ENCODE measurements around the gene NUDT14.

The NUDT14 gene

DNA sequence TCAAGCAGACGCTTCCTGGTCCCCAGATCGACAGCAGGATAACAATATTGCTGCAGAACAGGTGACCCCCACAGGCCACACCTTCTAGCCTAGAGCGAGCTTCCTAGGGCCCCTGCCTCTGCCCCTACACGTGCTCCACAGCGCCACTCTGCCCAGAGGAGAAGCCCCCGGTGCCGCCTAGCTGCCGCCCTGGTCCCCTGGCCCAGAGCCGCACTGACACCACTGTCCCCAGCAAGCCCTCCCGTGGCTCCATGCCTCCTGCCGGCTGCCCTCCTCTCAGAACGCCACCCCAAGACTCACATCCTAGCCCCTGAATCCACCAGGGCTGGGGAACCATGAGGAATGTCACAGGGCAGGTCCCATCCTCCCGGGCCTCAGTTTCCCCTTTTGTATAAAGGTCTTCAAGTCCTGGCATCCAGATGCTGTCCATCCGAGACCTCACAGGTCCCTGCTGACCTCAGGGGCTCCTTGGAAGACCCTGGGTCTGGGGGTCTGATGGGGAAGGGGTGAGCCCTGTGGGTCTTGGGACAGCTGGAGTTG is 43.6 kb downstream of the NUDT14 start:
- Histone ChIP-seq H3K9ac (ENCODE audit: insufficient read length, low read depth) (no peak overlapping the region), H3K27me3 (ENCODE audit: insufficient read depth, insufficient read length) (no peaks in the 10 kb centered on the region), H3K4me1 (ENCODE audit: insufficient read depth, insufficient read length) (peaks cover 7% of the 10 kb centered on the region), H3K4me3 (ENCODE audit: insufficient read length, low read depth) (no peak overlapping the region), H3K36me3 (ENCODE audit: insufficient read depth, insufficient read length, low read length) (peaks cover 10% of the 10 kb centered on the region), H3K9me3 (ENCODE audit: insufficient read depth, low read length) (peaks cover 17% of the 10 kb centered on the region; the same call in 1 of the 2 replicates)
- no peak for DNase-seq (ENCODE audit: low read depth, low spot score)
- TF ChIP-seq SUZ12 (IDR thresholded peaks at IDR 0.05; ENCODE audit: extremely low read depth, insufficient read depth, insufficient read length) (no peak), YY1 (IDR thresholded peaks at IDR 0.05; ENCODE audit: insufficient read depth, insufficient read length) (no peak), ZNF274 (IDR thresholded peaks at IDR 0.05; ENCODE audit: low read depth, low read length) (no peak)

DNA sequence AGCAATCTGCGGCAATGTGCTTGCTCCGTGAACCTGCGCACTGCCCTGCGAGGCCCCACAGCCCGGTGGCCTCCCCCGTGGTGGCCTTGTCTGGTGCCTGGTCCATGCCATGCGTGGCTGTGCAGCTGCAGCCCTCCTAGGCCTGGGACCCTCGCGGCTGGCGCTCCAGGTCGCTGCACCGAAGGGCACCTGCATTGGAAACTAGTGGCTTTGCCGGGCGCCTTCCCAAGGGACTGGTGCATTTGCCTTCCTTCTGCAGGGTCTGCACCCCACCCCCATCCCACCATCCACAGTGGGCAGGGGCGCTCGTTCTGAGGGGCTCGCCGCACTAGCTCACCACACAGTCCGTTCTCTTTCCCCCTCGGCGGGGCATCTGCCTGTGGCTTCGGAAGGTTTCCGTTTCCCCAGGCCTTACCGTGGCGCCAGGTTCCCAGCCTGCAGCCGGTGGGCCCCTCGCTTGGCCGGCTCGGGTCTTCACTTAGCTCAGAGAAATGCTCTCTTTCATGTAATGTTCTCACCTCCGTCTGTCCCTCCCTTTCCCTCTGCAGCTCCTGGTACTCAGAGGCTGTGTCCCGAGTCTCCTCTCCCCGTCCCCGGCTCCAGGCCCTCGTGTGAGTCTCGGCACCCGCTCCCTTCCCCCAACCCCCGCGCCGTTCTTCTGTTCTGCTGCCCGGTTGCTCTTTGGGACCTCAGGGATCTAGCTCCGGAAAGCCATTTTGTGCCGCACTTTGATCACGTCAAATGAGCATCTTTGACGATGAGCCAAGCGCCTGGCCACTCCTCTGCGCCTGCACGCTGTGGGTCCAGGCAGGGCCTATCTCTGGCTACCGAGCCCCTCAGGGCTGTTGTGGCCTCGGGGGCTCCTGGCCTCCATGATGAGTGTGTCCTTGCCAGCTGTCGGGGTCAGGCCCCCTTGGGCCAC is 44.5 kb downstream of the NUDT14 start:
- H3K36me3 ChIP-seq (ENCODE audit: insufficient read depth, insufficient read length, low read length), result peaks cover 5% of the 10 kb centered on the region
- DNase-seq (ENCODE audit: low read depth, low spot score), result no peak
- peaks cover 7% of the 10 kb centered on the region for H3K4me1 ChIP-seq (ENCODE audit: insufficient read depth, insufficient read length)
- H3K9ac ChIP-seq (ENCODE audit: insufficient read length, low read depth), result no peak overlapping the region
- no peaks in the 10 kb centered on the region for H3K27me3 ChIP-seq (ENCODE audit: insufficient read depth, insufficient read length)
- H3K4me3 ChIP-seq (ENCODE audit: insufficient read length, low read depth), result no peak overlapping the region
- peaks cover 20% of the 10 kb centered on the region for H3K9me3 ChIP-seq (ENCODE audit: insufficient read depth, low read length)
- no peak for TF ChIP-seq ZNF274 (IDR thresholded peaks at IDR 0.05; ENCODE audit: low read depth, low read length)
- TF ChIP-seq YY1 (IDR thresholded peaks at IDR 0.05; ENCODE audit: insufficient read depth, insufficient read length), result no peak
- no peak for TF ChIP-seq SUZ12 (IDR thresholded peaks at IDR 0.05; ENCODE audit: extremely low read depth, insufficient read depth, insufficient read length)

DNA sequence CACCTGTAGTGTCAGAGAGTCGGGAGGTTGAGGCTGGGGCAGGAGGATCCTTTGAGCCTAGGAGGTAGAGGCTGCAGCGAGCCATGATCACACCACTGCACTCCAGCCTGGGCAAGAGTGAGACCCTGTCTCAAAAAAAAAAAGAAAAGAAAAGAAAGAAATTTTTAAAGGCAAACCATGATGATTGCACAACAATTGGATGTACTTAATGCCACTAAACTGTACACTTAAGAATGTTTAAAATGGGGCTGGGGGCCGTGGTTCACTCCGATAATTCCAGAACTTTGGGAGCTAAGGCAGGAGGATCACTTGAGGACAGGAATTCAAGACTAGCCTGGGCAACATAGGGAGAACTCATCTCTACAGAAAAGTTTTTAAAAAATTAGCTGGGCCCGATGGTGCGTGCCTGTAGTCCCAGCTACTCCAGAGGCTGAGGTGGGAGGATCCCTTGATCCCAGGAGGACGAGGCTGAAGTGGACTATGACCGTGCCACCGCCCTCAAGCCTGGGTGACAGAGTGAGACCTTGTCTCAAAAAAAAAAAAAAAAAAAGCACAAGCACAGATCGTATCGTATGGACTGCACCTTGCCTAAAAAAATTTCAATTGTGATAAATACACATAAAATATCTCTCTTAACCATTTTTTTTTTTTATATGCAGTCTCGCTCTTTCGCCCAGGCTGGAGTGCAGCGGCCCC is 45.3 kb downstream of the NUDT14 start:
- H3K9ac ChIP-seq (ENCODE audit: insufficient read length, low read depth), result no peak overlapping the region
- peaks cover 7% of the 10 kb centered on the region for H3K4me1 ChIP-seq (ENCODE audit: insufficient read depth, insufficient read length)
- peaks cover 28% of the 10 kb centered on the region for H3K9me3 ChIP-seq (ENCODE audit: insufficient read depth, low read length)
- TF ChIP-seq SUZ12 (IDR thresholded peaks at IDR 0.05; ENCODE audit: extremely low read depth, insufficient read depth, insufficient read length) (no peak), ZNF274 (IDR thresholded peaks at IDR 0.05; ENCODE audit: low read depth, low read length) (no peak), YY1 (IDR thresholded peaks at IDR 0.05; ENCODE audit: insufficient read depth, insufficient read length) (no peak)
- no peak overlapping the region for H3K4me3 ChIP-seq (ENCODE audit: insufficient read length, low read depth)
- H3K27me3 ChIP-seq (ENCODE audit: insufficient read depth, insufficient read length), result no peaks in the 10 kb centered on the region
- no peak for DNase-seq (ENCODE audit: low read depth, low spot score)
- H3K36me3 ChIP-seq (ENCODE audit: insufficient read depth, insufficient read length, low read length), result peaks cover 5% of the 10 kb centered on the region

DNA sequence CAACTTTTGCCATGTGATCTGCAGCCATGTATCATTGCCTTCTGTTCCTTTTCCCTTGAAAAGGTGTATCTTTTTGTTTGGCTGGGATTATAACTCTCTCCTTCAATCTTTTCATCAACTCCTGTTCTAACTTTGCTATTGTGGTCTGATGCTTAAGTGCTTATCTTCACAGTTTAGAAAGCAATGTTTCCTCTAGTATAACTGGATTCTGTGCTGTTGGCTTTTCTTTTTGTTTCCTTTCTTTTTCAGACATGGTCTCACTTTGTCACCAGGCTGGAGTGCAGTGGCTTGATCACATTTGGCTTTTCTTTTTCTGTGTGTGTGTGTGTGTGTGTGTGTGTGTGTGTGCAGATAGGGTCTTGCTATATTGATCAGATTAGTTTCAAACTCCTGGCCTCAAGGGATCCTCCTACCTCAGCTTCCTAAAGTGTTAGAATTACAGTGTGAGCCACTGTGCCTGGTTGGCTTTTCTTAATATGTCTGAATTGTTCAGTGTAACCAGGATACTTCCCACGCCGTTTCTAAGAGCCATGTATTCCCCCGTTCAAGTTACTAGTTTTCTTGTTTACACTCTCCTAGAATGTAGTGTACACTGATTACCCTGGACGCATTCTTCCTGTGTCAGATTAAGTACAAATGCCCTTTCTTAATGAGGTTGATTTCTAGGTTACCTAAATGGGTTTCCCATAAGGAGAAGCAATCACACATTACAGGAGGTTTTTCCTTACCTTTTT is 48.0 kb downstream of the NUDT14 start:
- no peak overlapping the region for H3K4me3 ChIP-seq (ENCODE audit: insufficient read length, low read depth)

DNA sequence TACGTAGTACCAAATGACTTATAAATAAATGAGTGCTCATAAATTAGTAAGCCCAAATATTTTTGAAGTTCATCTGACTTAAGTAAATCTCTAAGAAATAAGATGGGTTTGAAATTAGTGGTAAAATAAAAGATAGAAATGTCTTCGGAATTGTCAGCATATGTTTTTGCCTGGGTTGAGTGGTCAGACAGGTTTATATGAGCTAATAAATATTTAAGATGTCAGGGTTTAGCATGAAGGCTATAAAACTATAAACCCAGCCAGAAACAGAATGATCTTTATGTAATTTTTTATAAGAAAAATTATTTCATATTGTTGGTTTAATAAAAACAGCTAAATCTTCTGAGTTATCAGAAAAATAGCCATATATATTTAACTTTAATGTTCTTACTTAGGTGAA is 49.9 kb downstream of the NUDT14 start:
- Histone ChIP-seq H3K36me3 (ENCODE audit: insufficient read depth, insufficient read length, low read length) (no peaks in the 10 kb centered on the region), H3K27me3 (ENCODE audit: insufficient read depth, insufficient read length) (no peaks in the 10 kb centered on the region), H3K4me1 (ENCODE audit: insufficient read depth, insufficient read length) (no peaks in the 10 kb centered on the region), H3K4me3 (ENCODE audit: insufficient read length, low read depth) (no peak overlapping the region), H3K9ac (ENCODE audit: insufficient read length, low read depth) (no peak overlapping the region), H3K9me3 (ENCODE audit: insufficient read depth, low read length) (peaks cover 11% of the 10 kb centered on the region)
- no peak for DNase-seq (ENCODE audit: low read depth, low spot score)
- TF ChIP-seq SUZ12 (IDR thresholded peaks at IDR 0.05; ENCODE audit: extremely low read depth, insufficient read depth, insufficient read length), result no peak
- no peak for TF ChIP-seq ZNF274 (IDR thresholded peaks at IDR 0.05; ENCODE audit: low read depth, low read length)
- TF ChIP-seq YY1 (IDR thresholded peaks at IDR 0.05; ENCODE audit: insufficient read depth, insufficient read length), result no peak

More for the DNA sequence above, 48.0 kb downstream of the NUDT14 start:
- Histone ChIP-seq H3K27me3 (ENCODE audit: insufficient read depth, insufficient read length) (no peaks in the 10 kb centered on the region), H3K4me1 (ENCODE audit: insufficient read depth, insufficient read length) (peaks cover 3% of the 10 kb centered on the region), H3K9me3 (ENCODE audit: insufficient read depth, low read length) (peaks cover 11% of the 10 kb centered on the region), H3K36me3 (ENCODE audit: insufficient read depth, insufficient read length, low read length) (no peaks in the 10 kb centered on the region), H3K9ac (ENCODE audit: insufficient read length, low read depth) (no peak overlapping the region)
- DNase-seq (ENCODE audit: low read depth, low spot score), result no peak
- TF ChIP-seq SUZ12 (IDR thresholded peaks at IDR 0.05; ENCODE audit: extremely low read depth, insufficient read depth, insufficient read length) (no peak), YY1 (IDR thresholded peaks at IDR 0.05; ENCODE audit: insufficient read depth, insufficient read length) (no peak), ZNF274 (IDR thresholded peaks at IDR 0.05; ENCODE audit: low read depth, low read length) (no peak)

DNA sequence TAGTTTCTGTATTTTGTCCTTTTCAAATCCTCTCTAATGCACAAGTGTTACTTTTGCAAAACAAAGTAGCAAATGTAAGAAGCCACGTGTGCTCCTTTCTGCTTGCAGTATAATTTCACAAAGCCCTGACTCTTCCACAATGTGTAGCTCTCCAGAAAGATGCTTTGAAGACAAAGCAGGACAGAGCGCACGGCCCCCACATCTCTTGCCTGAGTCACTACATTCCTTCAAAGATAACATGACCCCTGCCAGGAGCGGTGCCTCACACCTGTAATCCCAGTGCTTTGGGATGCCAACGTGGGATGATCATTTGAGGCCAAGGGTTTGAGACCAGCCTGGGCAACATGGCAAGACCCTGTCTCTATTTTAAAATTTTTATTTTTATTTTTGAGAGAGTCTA is 53.1 kb downstream of the NUDT14 start:
- no peak for DNase-seq (ENCODE audit: low read depth, low spot score)
- TF ChIP-seq SUZ12 (IDR thresholded peaks at IDR 0.05; ENCODE audit: extremely low read depth, insufficient read depth, insufficient read length) (no peak), ZNF274 (IDR thresholded peaks at IDR 0.05; ENCODE audit: low read depth, low read length) (no peak), YY1 (IDR thresholded peaks at IDR 0.05; ENCODE audit: insufficient read depth, insufficient read length) (no peak)
- Histone ChIP-seq H3K9me3 (ENCODE audit: insufficient read depth, low read length) (peaks cover 11% of the 10 kb centered on the region), H3K9ac (ENCODE audit: insufficient read length, low read depth) (no peak overlapping the region), H3K4me1 (ENCODE audit: insufficient read depth, insufficient read length) (no peaks in the 10 kb centered on the region), H3K27me3 (ENCODE audit: insufficient read depth, insufficient read length) (no peaks in the 10 kb centered on the region), H3K36me3 (ENCODE audit: insufficient read depth, insufficient read length, low read length) (no peaks in the 10 kb centered on the region), H3K4me3 (ENCODE audit: insufficient read length, low read depth) (no peak overlapping the region)
